ENCODE data around the gene NMNAT3. TPM values are rescaled to one million over a fixed set of nuclear protein-coding genes. Genes with fewer than 3 reads are reported as not detected.

Gene NMNAT3
- total RNA-seq, 1 experiment from 2014 or later, result 4.6 TPM

GRCh38 chr3:139541532-139542288 is 136.1 kb downstream of the NMNAT3 start:
- Mint-ChIP-seq H3K27ac (no peak overlapping the region), H3K4me3 (0 out of 2 replicates have a peak overlapping the region, but pooled peaks have one; percentile 2), H3K27me3 (ENCODE audit: low read depth) (peaks cover 37% of the 10 kb centered on the region), H3K9me3 (peaks cover 10% of the 10 kb centered on the region), H3K36me3 (peaks cover 4% of the 10 kb centered on the region; the same call in 1 of the 2 replicates), H3K4me1 (peaks cover 46% of the 10 kb centered on the region)
- DNase-seq (ENCODE audit: low spot score) (no peak), ATAC-seq (peak; percentile 15; the same call in 1 of the 2 replicates)
- ChIA-PET POLR2A (no interaction called here), CTCF (interaction anchor here (0.8 to 1.5 kb wide), 5 partner anchors 18 to 222 kb away, joined by 3 to 5 read pairs (median 3); no protein-coding TSS in a partner anchor)
- TF ChIP-seq ERG (CRISPR knock-in tag; IDR thresholded peaks at IDR 0.05), result no peak
- no peak for TF ChIP-seq FOXP1 (CRISPR knock-in tag; IDR thresholded peaks at IDR 0.05; ENCODE audit: borderline replicate concordance)
- TF ChIP-seq NFATC4 (CRISPR knock-in tag; IDR thresholded peaks at IDR 0.05), result no peak
- TF ChIP-seq ZNF532 (CRISPR knock-in tag; IDR thresholded peaks at IDR 0.05; ENCODE audit: borderline replicate concordance), result no peak
- TF ChIP-seq ZNF423 (CRISPR knock-in tag; IDR thresholded peaks at IDR 0.05), result no peak
- no peak for TF ChIP-seq GRHL2 (CRISPR knock-in tag; IDR thresholded peaks at IDR 0.05; ENCODE audit: insufficient replicate concordance, severe bottlenecking)
- TF ChIP-seq PRDM15 (CRISPR knock-in tag; IDR thresholded peaks at IDR 0.05), result no peak
- no peak for TF ChIP-seq ZNF512 (CRISPR knock-in tag; IDR thresholded peaks at IDR 0.05; ENCODE audit: borderline replicate concordance)
- no peak for TF ChIP-seq CREB1 (CRISPR knock-in tag; IDR thresholded peaks at IDR 0.05)
- no peak for TF ChIP-seq ZNF219 (CRISPR knock-in tag; IDR thresholded peaks at IDR 0.05; ENCODE audit: borderline replicate concordance)
- TF ChIP-seq AFF4 (CRISPR knock-in tag; IDR thresholded peaks at IDR 0.05; ENCODE audit: borderline replicate concordance), result no peak
- TF ChIP-seq TP53 (CRISPR knock-in tag; IDR thresholded peaks at IDR 0.05), result no peak
- TF ChIP-seq ZBTB43 (CRISPR knock-in tag; IDR thresholded peaks at IDR 0.05), result no peak
- TF ChIP-seq ARID4B (CRISPR knock-in tag; IDR thresholded peaks at IDR 0.05; ENCODE audit: borderline replicate concordance), result no peak

All from WTC11 (cell line).